NCI-H69 (cell line): ENCODE measurements around the gene AUTS2.
"Not testable (repeated sequence)": the region's sequence is repeated elsewhere in the genome, so short reads cannot be mapped to it uniquely, and the experiment has no call there.

Experiments
- DNase-seq: peaks from one replicate; lab custom pipeline; 2025; lab: John Stamatoyannopoulos, UW

AUTS2 gene

GRCh38 chr7:70578131-70578530, 979.9 kb downstream of the AUTS2 start:
- DNase-seq, result no peak

DNA sequence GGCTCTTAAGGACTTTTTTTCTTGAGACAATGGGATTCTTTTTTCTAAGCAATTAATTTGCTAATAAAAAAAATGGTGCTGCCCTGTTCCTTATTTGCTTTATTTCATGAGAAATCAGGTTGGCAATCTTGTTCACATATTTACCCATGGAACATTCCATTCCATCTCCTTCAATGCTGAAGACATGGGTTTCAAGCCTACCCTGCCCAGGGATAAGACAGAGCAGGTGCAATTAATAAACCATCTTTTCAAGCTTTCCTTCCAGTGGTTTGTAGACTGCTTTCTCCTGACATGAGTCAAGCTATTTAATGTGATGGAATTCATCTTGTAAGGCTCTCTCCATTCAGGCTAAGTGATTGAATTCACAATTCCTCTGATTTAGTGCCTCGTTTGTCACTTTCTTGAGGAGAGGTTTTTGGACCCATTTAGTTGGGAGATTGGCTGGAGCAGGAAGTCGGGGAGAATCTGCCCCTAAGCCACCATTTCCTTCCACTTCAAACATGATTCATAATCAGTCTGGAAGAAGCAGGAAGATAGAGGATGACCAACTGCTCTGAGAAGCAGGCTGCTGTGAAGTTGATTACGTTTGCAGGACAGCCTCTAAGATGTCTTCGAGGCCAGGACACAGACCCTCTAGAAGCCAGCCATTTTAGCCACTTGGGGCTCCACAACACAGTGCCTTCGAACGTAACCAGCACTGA, 981.3 kb downstream of the AUTS2 start:
- DNase-seq, result no peak

- no peak for DNase-seq
Observed at GRCh38 chr7:70580161-70580560, 981.9 kb downstream of the AUTS2 start.

GRCh38 chr7:70582927-70583895, 984.9 kb downstream of the AUTS2 start:
- DNase-seq, result peak; percentile 85

DNA sequence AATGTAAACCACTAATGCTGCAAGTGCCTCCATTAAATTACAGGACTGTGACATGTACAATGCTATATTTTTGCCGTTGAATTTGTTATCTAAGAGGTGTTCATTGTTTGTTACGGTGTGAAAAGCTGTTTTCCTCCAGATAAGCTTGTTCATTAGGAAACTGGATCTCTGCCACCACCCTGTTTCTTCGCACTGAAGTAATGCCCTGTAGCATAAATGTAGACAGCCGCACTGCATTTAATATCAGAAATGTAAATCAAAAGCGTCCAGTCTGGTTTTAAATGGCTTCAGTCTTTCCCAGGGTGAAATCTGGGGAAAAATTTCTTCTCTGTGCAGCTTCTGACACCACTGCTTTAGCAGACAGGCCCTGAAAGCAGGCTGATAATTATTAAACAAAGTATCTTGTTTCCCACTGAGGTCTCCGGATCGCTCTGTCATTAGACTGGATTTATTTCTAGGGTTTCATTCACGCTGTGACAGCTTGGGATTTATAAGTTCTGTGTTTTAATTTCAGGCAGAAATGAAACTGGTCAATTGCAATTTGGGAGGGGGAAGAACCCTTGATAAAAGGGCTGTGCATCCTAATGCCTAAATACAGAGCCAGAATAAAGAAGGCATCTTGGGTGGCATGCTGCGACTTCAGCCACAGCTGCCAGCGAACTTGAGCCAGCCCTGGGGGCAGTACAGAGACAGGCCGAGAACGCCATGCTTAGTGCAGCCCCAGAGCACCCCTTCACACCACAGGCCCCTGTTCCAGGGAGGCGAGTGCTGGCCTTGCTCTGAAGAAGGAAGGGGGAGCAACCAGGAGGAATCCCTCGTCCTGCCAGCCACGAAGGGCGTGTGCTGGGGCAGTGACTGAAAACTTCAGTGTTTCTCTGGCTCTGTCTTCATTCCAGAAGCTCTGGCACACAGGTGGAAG, 985.9 kb downstream of the AUTS2 start:
- DNase-seq, result peak; percentile 89

DNA sequence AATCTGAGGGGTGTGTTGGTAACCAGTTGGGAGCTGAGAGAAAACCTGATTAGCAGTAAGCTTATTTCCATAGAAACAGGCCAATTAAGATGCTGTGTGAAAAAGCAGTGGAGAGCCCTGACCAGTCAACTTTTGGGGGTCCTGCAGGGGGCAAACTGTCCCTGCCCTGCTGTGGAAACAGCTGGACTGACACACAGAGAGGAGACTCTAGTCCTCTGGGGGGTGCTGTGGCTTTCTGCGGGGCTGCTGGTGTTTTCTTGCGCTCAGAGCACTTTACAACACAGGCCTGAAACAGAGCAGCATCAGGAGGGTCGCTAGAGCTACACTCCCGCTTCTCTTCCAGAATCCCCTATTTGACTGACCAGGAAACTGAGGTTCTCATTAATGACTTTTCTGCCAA, 986.8 kb downstream of the AUTS2 start:
- peak; percentile 54 for DNase-seq

DNA sequence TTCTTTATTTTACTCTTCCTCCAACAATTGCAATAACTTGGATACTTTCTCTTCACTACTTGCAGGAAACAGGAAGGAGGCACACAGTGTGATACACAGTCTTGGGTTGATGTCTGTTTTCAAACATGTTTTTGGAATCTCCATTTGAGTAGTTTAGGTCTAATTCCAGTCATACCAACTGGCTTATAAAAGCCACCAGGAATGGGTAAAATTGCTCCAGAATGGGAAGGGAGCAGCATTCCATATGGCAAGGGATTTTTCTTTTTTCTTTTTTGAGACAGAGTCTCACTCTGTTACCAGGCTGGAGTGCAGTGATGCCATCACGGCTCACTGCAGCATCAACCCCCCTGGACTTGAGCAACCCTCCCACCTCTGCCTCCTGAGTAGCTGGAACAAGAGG, 988.5 kb downstream of the AUTS2 start:
- DNase-seq, result no peak

DNA sequence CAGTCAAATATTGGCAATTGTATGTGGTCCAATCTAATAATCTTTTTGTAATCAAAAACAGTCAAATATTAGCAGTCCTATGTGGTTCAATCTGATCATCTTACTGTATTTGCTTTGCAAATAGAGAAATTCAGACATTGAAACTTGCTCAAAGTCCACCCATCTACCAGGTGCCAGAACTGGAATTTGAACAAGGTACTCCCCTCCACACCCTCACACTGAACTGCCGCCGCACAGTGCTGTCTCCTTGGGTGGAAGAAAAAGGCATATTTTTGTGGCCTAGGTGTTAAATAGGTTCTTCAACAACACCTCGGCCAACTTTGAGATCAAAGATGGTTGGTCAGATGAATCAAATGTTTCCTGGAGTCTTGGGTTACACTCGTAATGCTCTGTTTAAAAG, 989.5 kb downstream of the AUTS2 start:
- DNase-seq, result no peak

DNA sequence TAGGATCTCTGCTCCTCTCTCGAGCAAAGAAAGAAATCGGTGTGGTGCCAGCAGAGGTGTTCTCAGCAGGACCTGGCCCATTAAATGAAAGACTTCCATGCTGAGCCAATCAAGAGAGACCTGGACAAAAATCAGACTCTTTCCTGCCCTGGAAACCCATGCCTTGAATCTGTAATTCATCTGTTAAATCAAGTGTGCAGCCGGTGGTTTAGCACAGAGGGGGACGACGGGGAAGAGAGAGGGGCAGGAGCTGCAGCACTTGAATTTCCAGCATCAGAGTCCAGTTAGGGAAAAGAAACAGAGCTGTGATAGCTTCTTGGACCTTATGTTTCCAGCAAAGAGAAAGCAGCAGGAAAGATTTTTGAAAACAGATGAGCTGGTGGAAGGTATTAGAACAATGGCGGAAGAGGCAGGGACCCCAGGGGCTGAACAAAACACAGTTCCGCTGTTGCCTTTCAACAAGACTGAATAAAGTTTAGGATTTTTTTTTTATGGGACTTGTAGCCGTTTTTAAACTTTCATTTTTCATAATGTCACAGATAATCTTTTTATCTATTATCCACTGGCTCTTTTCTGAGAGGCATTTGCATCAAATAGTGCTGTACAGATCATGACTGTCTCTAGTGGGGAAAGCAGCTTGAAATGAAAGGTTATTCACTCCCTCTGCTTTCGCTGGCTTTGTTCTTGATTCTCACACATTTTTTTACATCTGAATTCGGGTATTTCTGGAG, 990.1 kb downstream of the AUTS2 start:
- DNase-seq, result peak; percentile 85

DNA sequence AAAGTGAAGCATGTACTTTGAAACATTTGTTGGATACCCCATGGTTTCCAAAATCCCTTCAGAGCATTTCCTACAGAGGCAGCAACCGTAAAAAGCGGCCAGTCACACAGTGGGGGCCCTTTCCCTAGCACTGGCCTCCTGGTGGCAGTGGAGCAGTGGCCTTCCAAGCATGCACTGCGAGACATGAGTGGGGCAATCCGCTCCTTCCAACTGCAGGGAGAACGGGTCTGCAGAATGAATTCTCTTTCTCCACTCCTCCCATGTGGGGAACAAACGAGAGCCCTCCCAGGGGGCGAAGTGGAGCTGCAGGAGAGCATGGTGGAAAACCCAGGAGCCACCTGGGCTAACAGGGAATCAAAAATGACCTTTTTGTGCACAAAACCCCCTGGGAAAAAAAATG, 990.7 kb downstream of the AUTS2 start:
- peak; percentile 54 for DNase-seq

DNA sequence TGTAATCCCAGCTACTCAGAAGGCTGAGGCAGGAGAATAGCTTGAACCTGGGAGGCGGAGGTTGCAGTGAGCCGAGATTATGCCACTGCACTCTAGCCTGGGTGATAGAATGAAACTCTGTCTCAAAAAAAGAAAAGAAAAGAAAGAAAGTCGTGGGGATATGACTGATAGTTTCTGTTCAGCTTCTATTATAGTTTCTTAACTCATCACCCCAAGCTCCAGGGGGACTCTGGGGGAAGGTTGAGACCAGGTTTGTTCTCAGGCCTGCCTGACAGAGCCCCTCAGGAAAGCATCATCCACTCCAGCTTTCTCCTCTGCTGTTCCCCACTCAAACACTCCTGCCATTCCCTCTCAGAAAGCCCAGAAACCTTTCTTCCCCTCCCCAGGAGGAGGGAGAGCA, 991.3 kb downstream of the AUTS2 start:
- DNase-seq, result no peak

GRCh38 chr7:70590126-70590854, 992.0 kb downstream of the AUTS2 start:
- DNase-seq, result no peak

DNA sequence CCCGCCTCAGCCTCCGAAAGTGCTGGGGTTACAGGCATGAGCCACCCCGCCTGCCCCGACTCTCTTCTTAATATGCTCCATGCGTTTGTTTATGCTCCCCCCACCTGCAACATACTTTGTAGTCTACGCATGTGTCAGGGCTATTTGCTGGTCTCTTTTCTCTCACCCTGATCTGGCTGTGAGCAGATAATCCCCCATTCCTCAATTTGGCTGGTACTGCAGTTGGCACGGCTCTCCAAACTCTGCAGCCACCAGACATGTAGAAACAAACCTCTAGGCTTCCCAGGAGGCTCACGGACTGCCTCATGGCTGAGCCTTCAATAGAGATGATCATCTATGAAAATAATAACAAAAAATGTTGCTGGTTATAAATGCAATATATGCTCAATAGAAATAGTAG, 993.4 kb downstream of the AUTS2 start:
- no peak for DNase-seq

GRCh38 chr7:70592171-70592570, 993.9 kb downstream of the AUTS2 start:
- no peak for DNase-seq

DNA sequence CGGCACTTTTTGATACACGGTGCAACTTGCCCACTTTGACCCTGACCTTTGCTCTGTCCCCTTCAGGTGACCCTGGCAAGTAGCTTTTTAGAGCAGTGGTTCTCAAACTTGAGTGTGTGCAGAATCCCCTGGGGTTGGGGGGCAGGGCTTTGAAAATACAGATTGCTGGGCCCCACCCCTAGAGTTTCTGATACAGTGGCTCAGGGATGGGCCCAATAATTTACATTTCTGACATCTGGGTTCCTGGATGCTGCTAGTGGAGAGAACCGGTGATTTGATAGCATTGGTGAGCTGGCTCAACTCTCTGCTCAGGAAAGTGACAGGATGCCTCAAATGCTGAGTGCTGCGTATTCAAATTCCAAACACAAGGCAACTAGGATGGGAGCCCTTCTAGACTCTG, 995.9 kb downstream of the AUTS2 start:
- no peak for DNase-seq

- DNase-seq, result not testable (repeated sequence)
Observed at GRCh38 chr7:70594885-70595284, 996.6 kb downstream of the AUTS2 start.

GRCh38 chr7:70595370-70595754, 997.1 kb downstream of the AUTS2 start:
- DNase-seq, result peak; percentile 78

DNA sequence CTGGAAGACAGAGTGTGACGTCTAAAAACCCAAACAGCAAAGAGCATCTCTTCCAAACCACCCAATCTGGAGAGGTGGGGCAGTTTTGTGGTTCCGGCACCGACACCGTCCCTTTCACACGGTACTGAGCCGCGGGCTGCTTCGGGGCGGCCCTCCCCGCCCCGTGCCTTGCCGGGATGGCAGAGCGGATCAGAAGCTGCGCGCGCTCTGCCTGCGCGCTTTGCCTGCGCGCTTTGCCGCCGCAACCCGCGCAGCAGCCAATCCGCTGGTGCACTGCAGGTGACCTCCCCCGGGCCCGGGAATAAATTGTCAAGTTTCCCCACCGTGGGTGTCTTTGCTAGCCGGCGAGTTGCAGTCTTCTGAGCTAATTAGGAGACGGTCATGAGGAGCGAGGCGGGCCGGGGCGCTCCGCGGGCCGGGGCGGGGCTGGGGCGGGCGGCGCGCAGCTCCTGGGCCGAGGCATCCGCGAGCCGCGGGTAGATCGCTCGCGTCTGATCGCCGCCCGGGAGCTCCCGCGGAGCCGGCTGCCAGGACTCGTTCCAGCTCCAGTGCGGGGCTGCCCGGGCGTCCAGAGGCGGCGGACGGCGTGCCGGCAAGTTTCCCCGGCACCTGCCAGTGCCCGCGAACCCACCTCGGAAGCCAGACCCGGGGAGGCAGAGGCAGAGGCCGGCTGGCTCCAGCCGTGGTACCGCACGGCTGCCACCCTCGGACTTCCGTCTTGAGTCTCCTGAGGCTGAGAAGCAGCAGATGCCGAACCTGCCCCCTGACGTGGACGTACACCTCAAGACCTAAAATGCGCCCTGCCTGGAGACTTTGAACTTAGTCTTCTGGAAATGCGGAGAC, 997.7 kb downstream of the AUTS2 start:
- DNase-seq, result peak; percentile 94

DNA sequence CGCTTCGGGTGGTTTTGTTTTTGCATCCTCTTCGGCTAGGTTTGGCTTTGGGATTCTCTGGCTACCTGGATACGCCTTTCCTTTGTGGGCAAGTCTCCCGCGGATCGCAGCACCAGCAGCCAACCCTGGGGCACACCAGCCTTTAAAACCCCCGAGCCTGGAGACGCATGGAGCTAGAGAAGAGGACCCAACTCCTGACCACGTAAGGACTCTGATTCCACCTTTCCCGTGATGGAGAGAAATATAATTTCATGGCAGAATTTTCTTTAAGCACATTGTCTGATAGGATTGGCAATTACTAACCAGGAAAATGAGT, 998.3 kb downstream of the AUTS2 start:
- DNase-seq, result peak; percentile 88

DNA sequence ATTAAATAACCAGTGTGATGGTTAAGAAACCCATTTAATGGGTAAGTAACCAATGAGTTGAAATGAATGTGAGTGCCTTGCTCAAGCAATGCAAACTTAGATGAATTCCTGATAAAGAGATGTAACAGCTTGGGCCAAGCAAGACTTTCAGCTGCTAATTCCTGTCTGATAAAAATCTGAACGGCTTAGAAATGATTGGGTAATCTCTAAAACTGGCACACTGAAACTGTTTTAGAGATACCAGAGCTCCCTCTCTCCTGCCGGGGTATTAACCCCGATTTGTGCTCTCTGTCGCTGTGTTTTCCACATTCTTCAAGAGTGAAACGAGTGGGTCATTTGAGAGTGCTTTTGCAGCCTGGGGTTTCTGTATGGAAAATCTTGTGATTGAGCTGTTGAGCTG, 998.8 kb downstream of the AUTS2 start:
- peak; percentile 64 for DNase-seq
